HTR-8/SVneo (cell line): ENCODE data around the gene MRNIP.
A peak's percentile ranks its signal among the peaks of the same experiment; 100 is the strongest.
"Not testable (repeated sequence)": the region's sequence is repeated elsewhere in the genome, so short reads cannot be mapped to it uniquely, and the experiment has no call there.

Experiments used
- DNase-seq: peaks from one replicate; pipeline ENCODE4 v3.0.0; 2011; ENCODE audit warnings: low spot score, mixed read lengths; ENCODE audit not compliant: insufficient read length
- FAIRE-seq: peaks from 2 replicates; lab custom pipeline; 2011; peaks lifted over from hg19 to GRCh38; lab: Jason Lieb, UNC

Gene MRNIP

DNA sequence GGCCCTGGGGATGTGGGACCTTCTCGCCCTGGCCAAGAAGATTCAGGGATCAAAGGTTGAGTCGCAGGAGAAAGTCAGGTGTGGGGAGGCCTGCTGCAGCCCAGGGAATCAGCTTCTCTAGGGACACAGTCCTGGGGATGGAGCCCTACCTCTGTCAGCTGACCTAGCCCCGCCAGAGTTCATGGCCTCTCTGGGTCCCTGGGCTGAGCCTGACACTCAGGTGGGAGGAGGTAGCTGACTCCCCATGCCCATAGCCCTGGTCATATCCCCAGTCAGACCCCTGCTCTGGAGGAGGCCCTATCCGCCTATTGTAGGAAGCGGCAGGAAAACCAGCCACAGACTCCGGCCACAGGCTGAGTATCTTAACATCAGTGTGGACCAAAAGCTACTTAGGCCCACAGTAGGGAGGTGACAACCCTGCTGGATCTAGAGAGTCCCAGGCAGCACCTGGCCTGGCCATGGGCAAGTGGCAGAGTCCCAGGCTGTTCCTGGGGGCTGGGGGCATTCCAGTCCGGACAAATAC, 15.0 kb upstream of the MRNIP start:
- DNase-seq (no peak), FAIRE-seq (no peak)

DNA sequence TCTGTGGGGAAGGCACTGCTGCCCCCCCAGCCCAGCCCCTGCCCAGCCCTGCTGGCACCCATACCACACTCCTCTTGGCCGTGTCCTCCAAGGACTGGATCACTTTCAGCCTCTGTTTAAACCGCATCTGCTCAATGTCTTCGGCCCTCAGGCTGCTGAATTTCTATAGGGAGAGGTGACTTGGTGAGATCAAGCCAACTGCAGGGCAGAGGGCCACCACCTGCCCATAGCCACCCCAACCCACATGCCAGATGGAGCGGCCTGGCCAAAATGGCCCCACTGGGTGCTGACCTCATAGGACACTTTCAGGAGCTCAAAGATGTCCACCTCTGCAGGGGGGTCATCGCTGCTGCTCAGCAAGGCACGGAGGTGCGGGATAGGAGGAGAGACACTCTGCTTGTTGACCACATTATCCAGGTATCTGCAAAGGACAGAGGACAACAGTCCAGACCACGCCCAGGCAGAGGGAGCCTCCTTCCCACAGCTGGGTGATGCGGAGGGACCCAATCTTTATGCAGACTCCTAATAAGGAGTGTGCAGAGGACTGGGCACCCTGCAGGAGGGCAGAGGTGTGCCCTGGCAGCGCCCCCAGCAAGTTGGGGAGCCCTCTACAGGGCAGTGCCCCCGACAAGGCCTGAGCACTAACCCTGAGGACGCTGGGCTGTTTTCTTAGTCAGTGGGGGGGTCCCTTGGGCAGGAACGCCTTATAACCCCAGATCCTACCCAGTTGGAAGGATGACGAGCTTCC, 14.4 kb upstream of the MRNIP start:
- FAIRE-seq (no peak), DNase-seq (no peak)

DNA sequence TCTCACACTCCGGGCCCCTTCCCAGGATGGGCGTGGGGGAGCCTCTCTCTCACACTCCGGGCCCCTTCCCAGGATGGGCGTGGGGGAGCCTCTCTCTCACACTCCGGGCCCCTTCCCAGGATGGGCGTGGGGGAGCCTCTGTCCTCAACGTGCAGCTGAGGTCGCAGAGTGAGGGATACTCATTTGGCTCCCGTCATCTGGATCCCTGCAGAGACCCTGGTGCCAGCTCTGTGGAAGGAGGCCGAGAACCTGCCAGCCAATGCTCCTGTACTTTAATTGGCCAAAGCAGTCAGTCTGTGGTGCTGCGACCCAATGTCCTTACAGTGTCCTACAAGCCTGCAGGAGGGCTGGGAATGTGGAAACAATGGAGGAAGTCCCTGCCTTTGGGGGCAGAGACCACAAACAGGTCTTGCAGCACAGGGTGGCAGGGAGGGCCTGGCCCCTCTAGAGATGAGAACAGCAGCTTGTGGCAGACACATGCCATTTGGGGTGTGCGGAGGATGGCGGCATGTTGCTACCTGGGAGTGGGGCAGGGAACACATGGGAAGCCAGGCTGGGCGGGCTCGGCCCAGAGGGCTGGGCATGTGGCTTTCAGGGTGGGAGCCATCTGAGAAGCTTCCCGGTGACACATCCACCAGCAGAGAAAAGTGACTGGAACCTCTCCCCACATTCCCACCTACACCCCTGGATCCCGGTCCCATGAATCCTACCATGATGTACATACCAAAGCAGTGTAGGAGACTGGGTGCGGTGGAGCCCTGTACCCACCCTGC, 13.6 kb upstream of the MRNIP start:
- no peak for FAIRE-seq
- DNase-seq, result no peak

DNA sequence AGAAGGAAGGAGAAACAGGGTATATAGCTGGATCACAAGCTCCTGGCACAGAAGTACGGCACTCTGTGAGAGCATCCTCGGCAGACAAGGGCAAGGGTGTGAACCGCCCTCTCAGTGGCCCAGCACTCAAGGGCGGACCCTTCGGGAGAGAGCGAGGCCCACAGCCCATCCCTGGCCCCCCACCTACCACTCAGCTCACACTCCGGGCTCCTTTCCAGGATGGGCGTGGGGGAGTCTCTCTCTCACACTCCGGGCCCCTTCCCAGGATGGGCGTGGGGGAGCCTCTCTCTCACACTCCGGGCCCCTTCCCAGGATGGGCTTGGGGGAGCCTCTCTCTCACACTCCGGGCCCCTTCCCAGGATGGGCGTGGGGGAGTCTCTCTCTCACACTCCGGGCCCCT, 12.9 kb upstream of the MRNIP start:
- not testable (repeated sequence) for FAIRE-seq, DNase-seq

DNA sequence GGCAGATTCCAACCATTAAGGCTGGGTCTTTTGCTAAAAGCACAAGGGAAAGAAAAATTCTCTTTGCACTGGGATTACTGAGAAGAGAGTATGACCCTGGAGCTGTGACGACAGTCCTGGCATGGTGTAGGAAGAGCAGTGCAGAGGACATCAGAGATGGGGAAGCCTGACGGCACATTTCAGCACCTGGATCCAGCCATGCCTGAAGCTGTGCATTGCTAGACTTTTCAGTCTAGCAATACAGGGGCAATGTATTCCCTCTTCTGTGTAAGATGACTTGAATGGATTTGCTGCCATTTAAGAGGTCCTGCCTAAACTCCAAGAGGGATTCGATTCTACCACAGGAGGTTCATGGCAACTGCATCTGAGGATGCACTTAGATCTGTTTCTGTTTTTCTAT, 12.3 kb upstream of the MRNIP start:
- FAIRE-seq, result peak; percentile 51
- DNase-seq, result no peak

DNA sequence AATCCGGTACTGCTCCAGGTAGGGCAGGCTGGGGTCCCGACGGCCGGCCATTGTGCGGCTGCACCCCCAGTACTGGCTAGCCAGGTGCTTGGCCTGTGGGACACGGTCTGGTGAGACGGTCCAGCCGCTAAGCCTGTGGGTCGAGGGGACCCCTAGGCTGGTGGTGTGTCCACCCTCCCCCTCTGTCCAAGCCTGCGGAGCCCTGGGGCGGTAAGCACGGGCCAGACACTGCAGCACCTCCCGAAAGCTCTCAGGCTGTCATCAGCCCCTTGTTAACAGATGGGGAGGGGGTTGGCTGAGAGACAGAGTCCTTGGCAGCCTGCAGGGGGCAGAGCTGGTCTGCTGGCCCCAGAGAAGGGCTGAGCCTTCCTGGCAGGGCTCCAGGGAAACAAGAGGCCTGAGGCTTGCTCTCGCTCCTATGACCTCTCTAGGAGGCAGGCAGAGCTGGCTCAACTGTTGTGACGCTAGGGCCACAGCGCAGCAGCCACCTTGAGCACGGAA, 11.8 kb upstream of the MRNIP start:
- DNase-seq, result no peak
- no peak for FAIRE-seq

DNA sequence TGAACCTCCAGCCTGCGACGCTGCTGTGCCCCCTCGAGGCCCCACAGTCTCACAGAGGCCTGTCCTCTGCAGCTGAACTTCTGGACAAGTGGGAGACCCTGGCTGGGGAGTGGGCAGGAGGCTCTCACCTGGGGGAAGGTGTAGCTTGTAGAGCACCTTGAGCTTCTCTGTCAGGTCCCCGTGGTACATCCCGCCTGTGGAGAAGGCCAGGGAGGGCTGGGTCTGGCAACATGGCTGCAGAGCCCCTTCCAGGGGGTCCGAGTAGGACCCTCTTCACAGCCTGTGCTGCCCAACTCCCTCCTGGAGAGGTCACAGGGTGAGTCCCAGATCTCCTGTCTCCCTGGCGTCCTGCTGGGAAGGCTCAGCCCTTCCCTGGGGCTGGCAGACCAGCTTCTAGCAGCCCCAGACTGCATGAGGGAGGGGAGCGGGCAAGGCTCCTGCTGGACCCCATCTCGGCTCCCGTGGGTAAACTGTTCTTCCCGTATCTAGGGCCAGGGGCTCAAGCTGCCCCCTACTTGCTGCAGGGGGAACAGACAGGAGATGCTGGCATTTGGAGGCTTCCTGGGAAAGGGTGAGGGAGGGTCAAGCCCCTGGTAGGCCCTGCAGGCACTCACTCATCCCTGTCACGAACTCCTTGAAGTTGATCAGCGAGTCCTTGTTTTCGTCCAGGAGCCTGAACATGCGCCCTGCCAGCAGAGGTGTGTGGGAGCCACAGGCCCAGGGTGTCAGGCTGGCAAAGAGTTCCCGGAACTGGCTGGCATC, 11.2 kb upstream of the MRNIP start:
- no peak for DNase-seq
- FAIRE-seq, result no peak

DNA sequence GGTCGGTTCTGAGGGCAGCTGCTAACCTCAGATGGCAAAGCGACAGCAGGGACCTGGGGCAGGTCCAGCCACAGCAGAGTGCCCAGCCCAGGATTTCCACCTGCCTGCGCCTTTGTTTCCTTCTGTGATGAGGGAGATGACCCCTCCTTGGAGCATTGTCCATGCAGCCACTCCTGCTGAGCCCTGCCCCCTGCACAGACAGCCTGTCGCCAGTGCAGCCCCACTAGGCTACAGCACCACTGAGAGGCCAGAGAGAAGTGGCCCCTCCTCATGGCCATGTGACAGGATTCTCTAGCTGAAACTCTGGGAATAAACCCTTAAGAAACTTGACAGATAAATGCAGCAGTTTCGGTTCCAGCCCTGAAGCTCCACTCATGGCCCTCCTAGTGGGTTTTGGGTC, 10.5 kb upstream of the MRNIP start:
- DNase-seq (no peak), FAIRE-seq (no peak)

DNA sequence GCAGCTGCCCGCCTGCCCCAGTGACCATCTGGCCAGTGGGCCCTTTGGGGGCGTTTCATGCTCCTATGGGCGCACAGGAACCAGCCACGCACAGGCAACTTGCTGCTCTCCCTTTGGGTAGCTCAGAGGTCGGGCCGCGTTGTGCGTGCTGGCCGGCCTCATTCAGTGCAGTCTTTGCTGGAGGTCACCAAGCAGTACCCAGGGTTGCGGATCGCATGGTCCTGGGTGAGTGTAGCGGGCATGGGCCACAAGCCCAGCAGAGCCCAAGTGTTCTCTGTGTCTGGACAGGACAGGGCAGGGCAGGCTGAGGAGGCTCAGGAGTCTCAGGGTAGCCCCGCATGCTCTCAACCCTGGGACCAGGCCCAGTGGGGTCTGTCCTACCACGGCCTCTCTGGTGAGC, 9.9 kb upstream of the MRNIP start:
- no peak for FAIRE-seq
- no peak for DNase-seq

DNA sequence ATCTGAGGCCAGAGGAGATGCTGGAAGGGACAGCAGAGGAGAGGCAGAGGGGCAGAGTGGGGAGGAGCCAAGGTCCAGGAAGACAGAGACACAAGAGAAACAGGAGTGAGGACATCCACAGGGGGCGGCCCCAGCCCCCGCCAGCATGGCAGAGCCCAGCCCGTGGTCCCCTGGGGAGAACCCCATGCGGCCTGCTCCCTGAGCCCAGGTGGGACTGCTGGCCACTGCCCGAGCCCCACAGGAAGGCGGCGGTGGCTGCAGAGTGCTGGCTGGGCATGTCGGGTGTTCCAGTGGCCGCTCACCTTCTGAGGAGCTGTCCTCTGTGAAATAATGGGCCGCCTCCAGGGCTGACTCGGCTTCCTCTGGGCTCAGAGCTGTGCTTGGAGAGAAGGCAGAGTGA, 8.9 kb upstream of the MRNIP start:
- FAIRE-seq, result no peak
- no peak for DNase-seq

DNA sequence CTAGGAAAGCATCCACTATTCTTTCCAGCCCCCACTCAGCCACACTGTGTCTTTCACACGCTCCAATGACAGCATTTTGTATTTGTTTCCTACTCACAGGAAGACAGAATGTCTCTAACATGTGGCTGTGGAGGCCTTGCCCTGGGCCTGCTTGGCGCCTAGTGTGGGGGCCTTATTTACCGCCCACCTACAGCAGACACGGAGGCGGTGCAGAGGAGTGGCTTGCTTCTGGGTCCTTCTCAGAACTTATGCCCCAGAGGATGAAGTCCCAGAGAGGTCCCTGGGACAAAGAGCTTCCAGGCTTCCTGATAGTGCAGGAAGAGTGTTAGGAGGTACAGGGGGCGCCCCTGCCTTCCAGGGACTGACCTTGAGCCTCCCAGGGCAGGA, 8.5 kb upstream of the MRNIP start:
- FAIRE-seq, result no peak
- no peak for DNase-seq

DNA sequence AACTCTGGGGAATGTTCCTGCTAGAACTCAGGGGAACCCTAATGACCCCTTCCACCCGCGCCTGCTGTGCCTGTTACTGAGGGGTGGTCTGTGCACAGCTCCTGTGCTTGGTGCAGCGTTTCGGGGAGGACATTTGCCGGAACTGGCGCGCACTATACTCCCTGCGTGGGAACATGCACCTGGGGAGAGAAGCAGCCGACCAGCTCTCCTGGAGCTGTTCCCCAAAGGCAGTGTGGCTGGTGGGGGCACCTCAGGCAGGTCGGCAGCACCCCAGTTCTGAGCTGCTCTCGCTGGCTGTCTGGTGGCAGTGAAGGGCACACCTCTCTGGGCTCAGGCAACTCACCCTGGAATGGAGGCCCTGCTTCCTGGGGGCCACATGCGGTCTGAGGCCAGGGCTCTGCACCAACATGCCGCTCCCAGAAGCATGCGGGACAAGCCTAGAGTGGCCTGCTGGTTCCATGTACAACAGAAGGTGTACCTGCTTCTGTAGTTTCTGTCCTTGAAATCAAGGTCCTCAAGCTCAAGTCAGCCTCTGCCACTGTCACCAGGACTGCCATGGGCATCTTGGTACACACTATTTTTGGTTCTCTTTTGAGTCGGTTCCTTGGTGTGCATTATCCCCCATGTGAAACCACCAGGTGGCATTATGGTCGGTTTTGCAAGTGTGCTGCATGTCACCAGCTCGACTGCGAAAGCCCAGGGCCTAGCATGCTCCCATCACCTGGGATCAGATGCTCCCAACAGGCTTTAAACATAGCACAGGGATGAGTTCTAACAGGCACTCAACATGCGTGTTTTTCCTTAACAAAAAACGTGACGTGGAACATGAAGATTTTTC, 7.8 kb upstream of the MRNIP start:
- no peak for FAIRE-seq
- no peak for DNase-seq

DNA sequence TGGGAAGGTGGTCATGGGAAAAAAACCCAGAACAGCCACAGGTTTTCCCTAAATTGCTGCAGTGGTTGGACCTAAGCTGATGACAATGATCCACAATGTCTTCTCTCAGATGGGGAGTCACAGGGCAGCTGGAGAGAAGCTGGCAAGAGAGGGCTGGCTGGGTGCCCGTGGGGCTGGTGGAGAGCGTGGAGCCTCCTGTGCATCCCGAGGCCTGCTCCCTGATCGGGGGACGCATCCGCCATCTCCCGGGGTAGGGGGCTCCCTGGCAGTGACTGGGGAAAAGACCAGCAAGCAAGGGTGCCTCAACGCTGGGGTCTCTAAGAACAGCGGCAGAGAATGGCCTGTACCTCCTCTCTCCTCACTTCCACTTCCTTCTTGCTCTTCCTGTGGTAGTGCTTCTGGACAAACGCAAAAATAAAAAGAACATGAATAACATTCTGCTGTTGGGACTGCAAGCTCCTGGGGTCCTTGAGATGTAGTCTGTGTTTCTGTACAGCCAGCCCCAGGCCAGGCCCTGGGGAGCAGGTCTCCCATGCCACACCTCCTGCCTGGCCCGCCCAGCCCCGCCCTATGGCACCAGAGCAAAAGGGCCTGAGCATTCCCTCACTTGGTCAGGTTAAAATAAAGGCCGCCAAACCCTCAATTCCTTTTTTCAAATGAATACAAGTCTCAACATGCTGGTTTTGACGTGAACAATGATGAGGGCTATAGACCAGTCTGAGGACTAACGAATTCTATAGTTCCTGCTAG, 7.0 kb upstream of the MRNIP start:
- FAIRE-seq (no peak), DNase-seq (no peak)

DNA sequence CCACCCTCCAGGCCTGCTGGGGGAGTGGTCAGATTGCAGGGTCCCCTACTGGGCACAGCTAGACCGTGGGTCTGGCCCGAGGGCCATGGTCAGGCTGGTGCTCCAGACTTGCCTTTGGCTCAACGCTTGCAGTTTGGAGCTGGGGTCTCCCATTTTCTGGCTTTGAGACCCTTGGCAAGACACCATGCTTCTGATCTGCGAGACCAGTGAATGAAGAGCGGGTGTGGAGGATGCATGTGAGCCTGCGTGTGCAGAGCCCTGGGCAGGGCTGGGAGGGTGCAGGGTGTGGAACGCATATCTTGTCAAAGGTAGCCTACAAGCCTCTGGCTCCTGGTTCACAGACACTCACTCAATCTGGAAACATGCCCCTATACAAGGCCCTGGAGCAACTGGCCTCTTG, 6.1 kb upstream of the MRNIP start:
- DNase-seq, result no peak

DNA sequence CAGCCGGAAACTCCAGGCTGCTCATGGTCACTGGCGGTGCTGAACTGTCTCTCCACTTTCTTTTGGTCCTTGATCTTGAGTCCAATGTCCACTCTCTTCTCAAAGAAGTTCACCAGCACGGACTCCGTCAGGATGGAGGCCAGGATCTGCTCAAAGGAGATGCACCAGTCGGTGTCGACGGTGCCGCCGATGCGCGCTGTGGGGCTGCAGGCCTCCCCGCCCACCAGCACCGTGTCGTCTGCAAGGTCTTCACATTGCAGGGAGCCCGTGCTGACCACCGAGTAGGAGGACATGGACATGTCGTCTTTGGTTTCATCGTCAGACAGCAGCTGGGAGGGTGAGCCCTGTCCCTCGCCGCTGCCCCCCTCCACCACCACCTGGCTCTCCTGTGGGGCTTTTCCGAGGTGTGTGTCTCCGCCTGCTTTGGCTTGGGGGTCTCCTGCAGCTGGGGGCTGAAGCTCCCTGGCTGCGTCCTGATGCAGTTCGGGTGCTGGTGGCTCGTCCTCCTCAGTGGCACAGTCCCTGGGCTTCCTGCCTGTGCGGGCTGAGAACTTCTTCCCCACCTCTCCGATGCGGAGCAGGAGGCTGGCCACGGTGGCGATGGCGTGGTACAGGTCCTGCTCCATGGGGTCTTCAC, 5.0 kb upstream of the MRNIP start:
- no peak for FAIRE-seq

More for the DNA sequence above, 6.1 kb upstream of the MRNIP start:
- FAIRE-seq, result no peak

DNA sequence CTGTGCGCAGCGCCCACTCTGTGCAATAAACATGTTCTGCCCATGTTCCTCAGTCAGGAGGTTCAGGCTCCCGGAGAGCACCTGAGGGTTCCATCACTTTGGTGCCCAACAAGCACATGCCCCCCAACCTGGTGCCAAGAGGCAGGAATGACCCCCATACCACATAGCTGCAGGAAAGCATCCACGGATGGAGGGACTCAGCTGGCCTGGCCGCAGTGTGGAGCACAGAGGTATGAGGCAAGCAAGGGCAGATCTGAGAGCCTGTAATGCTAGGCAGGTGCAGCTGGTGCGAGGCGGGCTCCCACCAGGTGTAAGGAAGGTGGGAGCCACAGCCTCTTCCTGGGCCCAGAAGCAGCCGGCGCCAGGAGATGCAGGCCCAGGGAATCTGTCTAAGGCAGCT, 4.3 kb upstream of the MRNIP start:
- no peak for FAIRE-seq
- DNase-seq, result no peak

More for the DNA sequence above, 5.0 kb upstream of the MRNIP start:
- DNase-seq, result no peak

DNA sequence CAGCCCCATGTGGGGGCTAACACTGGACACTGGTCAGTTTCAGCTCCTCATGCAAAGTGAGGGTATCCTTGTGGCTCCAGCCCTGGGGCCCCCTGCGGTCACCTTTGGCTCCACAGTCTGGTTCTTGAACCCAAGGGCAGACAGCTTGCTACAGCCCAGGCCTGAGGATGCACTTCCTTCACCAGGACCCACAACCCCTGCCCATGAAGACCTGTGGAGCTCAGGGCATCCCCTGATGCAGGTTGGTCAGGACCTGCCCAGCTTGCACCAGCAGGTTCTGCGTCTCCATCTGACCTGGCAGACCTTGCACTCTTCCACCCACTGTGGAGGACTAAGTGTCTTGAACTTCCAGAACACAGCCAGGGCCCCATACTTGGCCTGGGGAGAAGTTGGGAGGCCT, 3.7 kb upstream of the MRNIP start:
- no peak for FAIRE-seq
- DNase-seq, result no peak

DNA sequence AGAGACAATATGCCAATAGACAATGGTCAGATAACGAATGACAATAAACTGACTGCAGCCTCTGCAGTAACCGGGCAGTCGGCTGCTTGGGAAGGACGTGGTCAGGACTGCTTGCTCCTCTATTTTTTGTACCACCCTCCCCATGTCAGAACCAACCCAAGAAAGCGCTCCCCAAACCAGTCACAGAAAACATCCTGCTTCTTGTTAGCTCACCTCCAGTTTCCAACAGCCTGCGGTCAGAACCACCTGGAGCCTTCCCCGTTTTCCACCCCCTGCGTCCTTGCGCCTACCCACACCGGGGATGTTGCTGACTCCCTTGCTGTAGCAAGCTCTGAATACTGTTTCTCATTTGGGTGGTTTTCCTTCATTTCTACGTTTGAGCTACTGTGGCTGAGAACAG, 1.7 kb upstream of the MRNIP start:
- no peak for DNase-seq
- FAIRE-seq, result no peak

DNA sequence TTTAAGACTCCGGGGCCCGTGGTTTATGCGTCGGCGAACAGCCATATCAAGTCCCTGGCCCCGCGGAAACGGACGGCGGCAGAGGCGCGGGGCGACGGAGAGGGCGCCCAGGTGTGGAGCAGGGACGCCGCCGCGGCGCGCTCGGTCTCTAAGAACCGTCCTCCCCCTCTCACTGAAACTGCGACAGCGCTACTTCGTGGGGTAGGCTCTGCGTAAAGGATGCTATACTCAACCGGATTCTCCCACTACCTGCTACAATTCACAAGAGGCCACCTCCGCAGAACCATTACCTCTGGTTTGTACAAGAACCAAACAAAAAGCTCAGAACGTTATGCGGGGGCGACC, 404 bp downstream of the MRNIP start:
- peak; percentile 35 for DNase-seq
- no peak for FAIRE-seq
